Measurements from ENCODE around the gene SLC7A5. TPM values are rescaled to one million over a fixed set of nuclear protein-coding genes. Genes with fewer than 3 reads are reported as not detected.
A peak's percentile ranks its signal among the peaks of the same experiment; 100 is the strongest.

The SLC7A5 gene
- total and polyA plus RNA-seq, 2 of the 13 experiments (the other 11 are each of a cell fraction or from before 2014, with no cell fraction given), result 79.6 to 155 TPM

DNA sequence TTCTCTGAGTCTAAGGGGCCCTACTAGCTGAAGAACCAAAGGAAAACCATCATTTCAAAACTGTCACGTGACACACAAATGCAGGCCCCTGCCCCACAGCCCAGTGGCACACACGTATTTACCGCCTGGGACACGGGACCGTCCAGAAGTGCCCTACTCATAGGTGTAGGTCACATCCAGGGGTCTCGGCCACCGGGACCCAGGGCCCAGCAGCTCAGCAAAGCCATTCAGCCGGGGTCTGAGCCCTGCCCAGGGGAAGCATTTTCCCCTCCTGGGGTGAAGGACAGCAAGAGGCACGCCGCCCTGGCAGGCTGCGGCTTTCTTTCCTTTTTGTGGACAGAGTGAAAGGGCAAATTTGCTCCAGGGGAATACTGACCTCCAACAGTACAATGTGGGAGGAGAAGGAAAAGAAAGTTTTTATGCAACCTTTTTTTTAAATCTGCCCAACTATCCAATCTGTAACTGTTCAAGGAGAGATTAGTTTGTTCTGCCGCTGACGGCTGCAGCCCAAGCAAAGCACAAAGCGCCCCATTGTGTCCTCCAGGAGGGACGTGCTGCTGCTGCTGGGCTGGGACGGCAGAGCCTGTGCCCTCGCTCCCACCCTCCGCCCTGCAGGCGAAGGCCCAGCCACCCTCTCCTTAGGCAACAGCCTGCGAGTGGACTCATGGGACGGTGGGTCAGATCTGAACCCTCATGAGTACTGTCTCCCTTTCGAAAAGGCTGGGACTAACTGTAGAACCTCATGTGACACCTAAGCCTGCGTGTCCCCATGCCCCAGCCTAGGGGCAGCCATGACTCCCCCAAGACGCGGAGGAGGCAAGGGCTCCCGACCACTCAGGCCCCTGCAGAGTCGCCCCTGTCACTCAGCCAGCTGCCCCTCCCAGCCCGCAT is 21.3 kb downstream of the SLC7A5 start (continued):
- TF ChIP-seq, protein P1, sequence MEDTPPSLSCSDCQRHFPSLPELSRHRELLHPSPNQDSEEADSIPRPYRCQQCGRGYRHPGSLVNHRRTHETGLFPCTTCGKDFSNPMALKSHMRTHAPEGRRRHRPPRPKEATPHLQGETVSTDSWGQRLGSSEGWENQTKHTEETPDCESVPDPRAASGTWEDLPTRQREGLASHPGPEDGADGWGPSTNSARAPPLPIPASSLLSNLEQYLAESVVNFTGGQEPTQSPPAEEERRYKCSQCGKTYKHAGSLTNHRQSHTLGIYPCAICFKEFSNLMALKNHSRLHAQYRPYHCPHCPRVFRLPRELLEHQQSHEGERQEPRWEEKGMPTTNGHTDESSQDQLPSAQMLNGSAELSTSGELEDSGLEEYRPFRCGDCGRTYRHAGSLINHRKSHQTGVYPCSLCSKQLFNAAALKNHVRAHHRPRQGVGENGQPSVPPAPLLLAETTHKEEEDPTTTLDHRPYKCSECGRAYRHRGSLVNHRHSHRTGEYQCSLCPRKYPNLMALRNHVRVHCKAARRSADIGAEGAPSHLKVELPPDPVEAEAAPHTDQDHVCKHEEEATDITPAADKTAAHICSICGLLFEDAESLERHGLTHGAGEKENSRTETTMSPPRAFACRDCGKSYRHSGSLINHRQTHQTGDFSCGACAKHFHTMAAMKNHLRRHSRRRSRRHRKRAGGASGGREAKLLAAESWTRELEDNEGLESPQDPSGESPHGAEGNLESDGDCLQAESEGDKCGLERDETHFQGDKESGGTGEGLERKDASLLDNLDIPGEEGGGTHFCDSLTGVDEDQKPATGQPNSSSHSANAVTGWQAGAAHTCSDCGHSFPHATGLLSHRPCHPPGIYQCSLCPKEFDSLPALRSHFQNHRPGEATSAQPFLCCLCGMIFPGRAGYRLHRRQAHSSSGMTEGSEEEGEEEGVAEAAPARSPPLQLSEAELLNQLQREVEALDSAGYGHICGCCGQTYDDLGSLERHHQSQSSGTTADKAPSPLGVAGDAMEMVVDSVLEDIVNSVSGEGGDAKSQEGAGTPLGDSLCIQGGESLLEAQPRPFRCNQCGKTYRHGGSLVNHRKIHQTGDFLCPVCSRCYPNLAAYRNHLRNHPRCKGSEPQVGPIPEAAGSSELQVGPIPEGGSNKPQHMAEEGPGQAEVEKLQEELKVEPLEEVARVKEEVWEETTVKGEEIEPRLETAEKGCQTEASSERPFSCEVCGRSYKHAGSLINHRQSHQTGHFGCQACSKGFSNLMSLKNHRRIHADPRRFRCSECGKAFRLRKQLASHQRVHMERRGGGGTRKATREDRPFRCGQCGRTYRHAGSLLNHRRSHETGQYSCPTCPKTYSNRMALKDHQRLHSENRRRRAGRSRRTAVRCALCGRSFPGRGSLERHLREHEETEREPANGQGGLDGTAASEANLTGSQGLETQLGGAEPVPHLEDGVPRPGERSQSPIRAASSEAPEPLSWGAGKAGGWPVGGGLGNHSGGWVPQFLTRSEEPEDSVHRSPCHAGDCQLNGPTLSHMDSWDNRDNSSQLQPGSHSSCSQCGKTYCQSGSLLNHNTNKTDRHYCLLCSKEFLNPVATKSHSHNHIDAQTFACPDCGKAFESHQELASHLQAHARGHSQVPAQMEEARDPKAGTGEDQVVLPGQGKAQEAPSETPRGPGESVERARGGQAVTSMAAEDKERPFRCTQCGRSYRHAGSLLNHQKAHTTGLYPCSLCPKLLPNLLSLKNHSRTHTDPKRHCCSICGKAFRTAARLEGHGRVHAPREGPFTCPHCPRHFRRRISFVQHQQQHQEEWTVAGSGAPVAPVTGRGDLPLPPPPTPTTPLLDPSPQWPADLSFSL (CRISPR knock-in tag; IDR thresholded peaks at IDR 0.05), result no peak
- TF ChIP-seq RXRA (CRISPR knock-in tag; IDR thresholded peaks at IDR 0.05) (peak; percentile 87), ZNF619 (CRISPR knock-in tag; IDR thresholded peaks at IDR 0.05) (peak; percentile 56), MXI1 (IDR thresholded peaks at IDR 0.05; ENCODE audit: borderline replicate concordance, low read depth, low read length) (peak; percentile 52; the same call in 1 of the 3 replicates), CHD2 (IDR thresholded peaks at IDR 0.05; ENCODE audit: low read depth, low read length) (0 out of 2 replicates have a peak, but pooled peaks have one; percentile 9), ZMYM2 (CRISPR knock-in tag; IDR thresholded peaks at IDR 0.05) (no peak; the same call in 1 of the 2 replicates), ZNF367 (CRISPR knock-in tag; IDR thresholded peaks at IDR 0.05; ENCODE audit: borderline replicate concordance) (no peak), ZNF552 (CRISPR knock-in tag; IDR thresholded peaks at IDR 0.05; ENCODE audit: borderline replicate concordance) (no peak; the same call in 1 of the 2 replicates), ZNF468 (CRISPR knock-in tag; IDR thresholded peaks at IDR 0.05) (no peak), XRCC5 (optimal IDR thresholded peaks at IDR 0.05; ENCODE audit: low read length) (peak; percentile 91), ZNF878 (CRISPR knock-in tag; IDR thresholded peaks at IDR 0.05) (0 out of 2 replicates have a peak, but pooled peaks have one; percentile 53), ZNF746 (CRISPR knock-in tag; IDR thresholded peaks at IDR 0.05) (peak; percentile 92), ZNF207 (IDR thresholded peaks at IDR 0.05; ENCODE audit: borderline replicate concordance) (no peak), TBX3 (IDR thresholded peaks at IDR 0.05; ENCODE audit: borderline replicate concordance) (no peak), ESRRA (CRISPR knock-in tag; IDR thresholded peaks at IDR 0.05; ENCODE audit: low read depth) (no peak), NFKBIZ (CRISPR knock-in tag; IDR thresholded peaks at IDR 0.05) (peak; percentile 72), ZNF30 (CRISPR knock-in tag; IDR thresholded peaks at IDR 0.05) (no peak), CHCHD3 (CRISPR knock-in tag; IDR thresholded peaks at IDR 0.05) (no peak), ZNF562 (CRISPR knock-in tag; IDR thresholded peaks at IDR 0.05; ENCODE audit: borderline replicate concordance) (no peak)
- TF ChIP-seq, protein P2, sequence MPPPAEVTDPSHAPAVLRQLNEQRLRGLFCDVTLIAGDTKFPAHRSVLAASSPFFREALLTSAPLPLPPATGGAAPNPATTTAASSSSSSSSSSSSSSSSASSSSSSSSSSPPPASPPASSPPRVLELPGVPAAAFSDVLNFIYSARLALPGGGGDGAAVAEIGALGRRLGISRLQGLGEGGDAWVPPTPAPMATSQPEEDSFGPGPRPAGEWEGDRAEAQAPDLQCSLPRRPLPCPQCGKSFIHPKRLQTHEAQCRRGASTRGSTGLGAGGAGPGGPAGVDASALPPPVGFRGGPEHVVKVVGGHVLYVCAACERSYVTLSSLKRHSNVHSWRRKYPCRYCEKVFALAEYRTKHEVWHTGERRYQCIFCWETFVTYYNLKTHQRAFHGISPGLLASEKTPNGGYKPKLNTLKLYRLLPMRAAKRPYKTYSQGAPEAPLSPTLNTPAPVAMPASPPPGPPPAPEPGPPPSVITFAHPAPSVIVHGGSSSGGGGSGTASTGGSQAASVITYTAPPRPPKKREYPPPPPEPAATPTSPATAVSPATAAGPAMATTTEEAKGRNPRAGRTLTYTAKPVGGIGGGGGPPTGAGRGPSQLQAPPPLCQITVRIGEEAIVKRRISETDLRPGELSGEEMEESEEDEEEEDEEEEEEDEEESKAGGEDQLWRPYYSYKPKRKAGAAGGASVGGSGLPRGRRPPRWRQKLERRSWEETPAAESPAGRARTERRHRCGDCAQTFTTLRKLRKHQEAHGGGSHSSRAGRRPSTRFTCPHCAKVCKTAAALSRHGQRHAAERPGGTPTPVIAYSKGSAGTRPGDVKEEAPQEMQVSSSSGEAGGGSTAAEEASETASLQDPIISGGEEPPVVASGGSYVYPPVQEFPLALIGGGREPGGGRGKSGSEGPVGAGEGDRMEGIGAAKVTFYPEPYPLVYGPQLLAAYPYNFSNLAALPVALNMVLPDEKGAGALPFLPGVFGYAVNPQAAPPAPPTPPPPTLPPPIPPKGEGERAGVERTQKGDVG (CRISPR knock-in tag; IDR thresholded peaks at IDR 0.05; ENCODE audit: borderline replicate concordance), result peak; percentile 68; the same call in 1 of the 2 replicates
